ENCODE data around the gene CEP70.

DNA sequence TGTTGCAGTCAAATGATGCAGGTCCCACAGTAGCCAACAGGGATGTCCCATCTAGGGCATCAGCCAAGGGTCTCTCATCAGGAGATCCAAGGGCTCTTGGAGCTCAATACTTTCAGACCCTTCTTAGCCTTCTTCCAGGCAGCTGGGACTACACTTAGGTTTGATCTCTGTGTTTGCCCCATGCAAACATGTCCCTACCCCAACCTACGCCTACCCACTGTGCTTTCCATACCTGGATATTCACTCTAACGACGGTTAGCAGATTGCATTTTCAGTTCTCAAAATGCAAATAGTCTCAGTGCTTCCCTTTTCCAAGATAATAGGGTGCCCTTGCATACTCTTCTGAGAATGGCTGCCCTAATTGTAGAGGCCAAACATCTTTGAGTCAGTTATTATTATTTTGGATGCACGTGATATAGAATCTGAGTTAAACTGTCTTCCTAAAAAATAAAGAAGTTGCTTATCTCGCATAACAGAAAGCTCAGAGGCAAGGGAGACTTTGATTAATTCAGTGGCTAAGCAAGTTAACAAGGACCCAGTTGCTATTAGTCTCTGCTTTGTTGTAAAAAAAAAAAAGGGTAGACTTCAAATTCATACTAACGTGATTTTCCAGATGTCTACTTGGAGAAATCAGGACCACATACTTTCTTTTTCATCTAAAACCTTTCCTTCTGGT, 1.0 kb upstream of the CEP70 start:
- no peak for TF ChIP-seq EZH2 (IDR thresholded peaks at IDR 0.05; ENCODE audit: low read length)
- TF ChIP-seq, protein P1, sequence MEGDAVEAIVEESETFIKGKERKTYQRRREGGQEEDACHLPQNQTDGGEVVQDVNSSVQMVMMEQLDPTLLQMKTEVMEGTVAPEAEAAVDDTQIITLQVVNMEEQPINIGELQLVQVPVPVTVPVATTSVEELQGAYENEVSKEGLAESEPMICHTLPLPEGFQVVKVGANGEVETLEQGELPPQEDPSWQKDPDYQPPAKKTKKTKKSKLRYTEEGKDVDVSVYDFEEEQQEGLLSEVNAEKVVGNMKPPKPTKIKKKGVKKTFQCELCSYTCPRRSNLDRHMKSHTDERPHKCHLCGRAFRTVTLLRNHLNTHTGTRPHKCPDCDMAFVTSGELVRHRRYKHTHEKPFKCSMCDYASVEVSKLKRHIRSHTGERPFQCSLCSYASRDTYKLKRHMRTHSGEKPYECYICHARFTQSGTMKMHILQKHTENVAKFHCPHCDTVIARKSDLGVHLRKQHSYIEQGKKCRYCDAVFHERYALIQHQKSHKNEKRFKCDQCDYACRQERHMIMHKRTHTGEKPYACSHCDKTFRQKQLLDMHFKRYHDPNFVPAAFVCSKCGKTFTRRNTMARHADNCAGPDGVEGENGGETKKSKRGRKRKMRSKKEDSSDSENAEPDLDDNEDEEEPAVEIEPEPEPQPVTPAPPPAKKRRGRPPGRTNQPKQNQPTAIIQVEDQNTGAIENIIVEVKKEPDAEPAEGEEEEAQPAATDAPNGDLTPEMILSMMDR (optimal IDR thresholded peaks at IDR 0.05 in 1 of 3, IDR thresholded peaks at IDR 0.05 in 1 of 3, conservative IDR thresholded peaks at IDR 0.05 in 1 of 3; ENCODE audit: extremely low read depth in 1 of 3, insufficient read depth in 2 of 3, low read length in 3 of 3), result no peak
